ENCODE results near the gene CTNNBL1.

DNA sequence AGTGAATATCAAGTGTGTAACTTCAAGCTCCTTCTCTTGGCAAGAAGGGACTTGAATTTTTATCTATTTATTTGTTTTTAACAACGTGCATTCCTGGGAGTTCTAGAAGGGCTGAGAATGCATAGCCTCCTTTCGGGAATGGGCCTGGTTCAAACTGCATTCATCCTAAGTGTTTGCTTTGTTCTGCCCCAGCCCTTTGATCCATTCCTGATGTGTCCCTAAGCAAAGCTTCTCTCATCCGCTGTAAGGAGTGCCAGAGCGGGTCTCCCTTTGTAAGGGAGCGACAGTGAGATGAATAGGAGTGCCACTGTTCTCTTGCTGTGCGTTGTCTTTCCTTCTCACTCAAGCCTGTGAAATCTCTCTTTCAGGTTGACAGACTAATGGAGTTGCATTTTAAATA, 148.1 kb downstream of the CTNNBL1 start:
- TF ChIP-seq POLR2A (IDR thresholded peaks at IDR 0.05) = no peak
- TF ChIP-seq, protein P1, sequence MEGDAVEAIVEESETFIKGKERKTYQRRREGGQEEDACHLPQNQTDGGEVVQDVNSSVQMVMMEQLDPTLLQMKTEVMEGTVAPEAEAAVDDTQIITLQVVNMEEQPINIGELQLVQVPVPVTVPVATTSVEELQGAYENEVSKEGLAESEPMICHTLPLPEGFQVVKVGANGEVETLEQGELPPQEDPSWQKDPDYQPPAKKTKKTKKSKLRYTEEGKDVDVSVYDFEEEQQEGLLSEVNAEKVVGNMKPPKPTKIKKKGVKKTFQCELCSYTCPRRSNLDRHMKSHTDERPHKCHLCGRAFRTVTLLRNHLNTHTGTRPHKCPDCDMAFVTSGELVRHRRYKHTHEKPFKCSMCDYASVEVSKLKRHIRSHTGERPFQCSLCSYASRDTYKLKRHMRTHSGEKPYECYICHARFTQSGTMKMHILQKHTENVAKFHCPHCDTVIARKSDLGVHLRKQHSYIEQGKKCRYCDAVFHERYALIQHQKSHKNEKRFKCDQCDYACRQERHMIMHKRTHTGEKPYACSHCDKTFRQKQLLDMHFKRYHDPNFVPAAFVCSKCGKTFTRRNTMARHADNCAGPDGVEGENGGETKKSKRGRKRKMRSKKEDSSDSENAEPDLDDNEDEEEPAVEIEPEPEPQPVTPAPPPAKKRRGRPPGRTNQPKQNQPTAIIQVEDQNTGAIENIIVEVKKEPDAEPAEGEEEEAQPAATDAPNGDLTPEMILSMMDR (IDR thresholded peaks at IDR 0.05) = no peak
